ENCODE results near the gene IGSF10. TPM values are rescaled to one million over a fixed set of nuclear protein-coding genes. Genes with fewer than 3 reads are reported as not detected.

Gene IGSF10
- total RNA-seq, 4 donors from 2014 or later: 0.83 to 4.0 (median 2.8) TPM

- H3K9me3 ChIP-seq: no peaks in the 10 kb centered on the region
- H3K27ac ChIP-seq (replicated peaks in 1 of 4): no peak overlapping the region
- H3K4me1 ChIP-seq: peaks cover 0 to 4% (median 0%) of the 10 kb centered on the region in 4 donors
- no peak overlapping the region for H3K4me3 ChIP-seq
- no peaks in the 10 kb centered on the region for H3K27me3 ChIP-seq
- TF ChIP-seq EP300 (IDR thresholded peaks at IDR 0.05) (no peak), POLR2A (IDR thresholded peaks at IDR 0.05; ENCODE audit: low read depth) (no peak), POLR2AphosphoS5 (IDR thresholded peaks at IDR 0.05) (no peak)
- TF ChIP-seq, protein P1, sequence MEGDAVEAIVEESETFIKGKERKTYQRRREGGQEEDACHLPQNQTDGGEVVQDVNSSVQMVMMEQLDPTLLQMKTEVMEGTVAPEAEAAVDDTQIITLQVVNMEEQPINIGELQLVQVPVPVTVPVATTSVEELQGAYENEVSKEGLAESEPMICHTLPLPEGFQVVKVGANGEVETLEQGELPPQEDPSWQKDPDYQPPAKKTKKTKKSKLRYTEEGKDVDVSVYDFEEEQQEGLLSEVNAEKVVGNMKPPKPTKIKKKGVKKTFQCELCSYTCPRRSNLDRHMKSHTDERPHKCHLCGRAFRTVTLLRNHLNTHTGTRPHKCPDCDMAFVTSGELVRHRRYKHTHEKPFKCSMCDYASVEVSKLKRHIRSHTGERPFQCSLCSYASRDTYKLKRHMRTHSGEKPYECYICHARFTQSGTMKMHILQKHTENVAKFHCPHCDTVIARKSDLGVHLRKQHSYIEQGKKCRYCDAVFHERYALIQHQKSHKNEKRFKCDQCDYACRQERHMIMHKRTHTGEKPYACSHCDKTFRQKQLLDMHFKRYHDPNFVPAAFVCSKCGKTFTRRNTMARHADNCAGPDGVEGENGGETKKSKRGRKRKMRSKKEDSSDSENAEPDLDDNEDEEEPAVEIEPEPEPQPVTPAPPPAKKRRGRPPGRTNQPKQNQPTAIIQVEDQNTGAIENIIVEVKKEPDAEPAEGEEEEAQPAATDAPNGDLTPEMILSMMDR (IDR thresholded peaks at IDR 0.05): no peak
- H3K36me3 ChIP-seq: no peaks in the 10 kb centered on the region
- 59% methylated on average over 1 of the region's 1 CpG for WGBS
- intact Hi-C loops (cut with DNase I): no loop called here
- no peak for DNase-seq (ENCODE audit: extremely low spot score)
Observed at GRCh38 chr3:151415289-151415688, 45.6 kb downstream of the IGSF10 start.

DNA sequence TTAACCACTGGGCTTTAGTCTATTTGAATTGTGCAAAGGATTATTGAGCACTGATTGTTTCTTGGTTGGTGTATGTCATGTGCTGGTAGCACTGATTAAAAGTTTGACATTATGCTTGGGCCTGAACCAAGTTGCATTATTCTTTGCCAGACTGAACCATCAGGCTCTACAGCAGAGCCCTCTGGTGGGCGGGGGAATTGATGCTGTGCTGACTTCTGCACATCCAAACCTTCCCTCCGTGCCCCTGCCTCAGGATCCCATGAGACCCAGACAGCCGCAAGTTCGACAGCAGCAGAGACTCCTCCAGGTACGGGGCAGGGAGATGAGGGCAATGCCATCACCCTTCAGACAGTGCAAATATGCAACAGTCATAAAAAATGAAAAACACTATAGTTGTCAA, 47.9 kb downstream of the IGSF10 start:
- Histone ChIP-seq H3K9me3 (no peaks in the 10 kb centered on the region), H3K27ac (replicated peaks in 1 of 4) (no peak overlapping the region), H3K4me3 (no peak overlapping the region), H3K4me1 (peaks cover 0 to 4% (median 0%) of the 10 kb centered on the region in 4 donors), H3K27me3 (no peaks in the 10 kb centered on the region), H3K36me3 (no peaks in the 10 kb centered on the region)
- WGBS: 98% methylated on average over 5 of the region's 5 CpGs
- intact Hi-C loops (cut with DNase I): no loop called here
- DNase-seq (ENCODE audit: extremely low spot score): no peak
- TF ChIP-seq, protein P1 (IDR thresholded peaks at IDR 0.05): no peak

Small RNA genes within 50 kb of the gene (small RNA-seq; reads per million reads assigned to genes)
- gene AC117454.1: 0 reads per million in 3 donors

Other genes with a start within 250 kb of the IGSF10 start
- gene P2RY14, start 182.5 kb downstream of the IGSF10 start, total RNA-seq: 10 to 100 TPM in 3 of 4 donors, 1 to 10 TPM in 1; 3.0 to 14.2 (median 12.4) TPM
- gene GPR87, start 144.2 kb downstream of the IGSF10 start, total RNA-seq: not detected
- 1 to 10 TPM in 3 of 4 donors, under 1 TPM in 1; 0.80 to 2.0 (median 1.4) TPM for gene P2RY13, start 131.5 kb downstream of the IGSF10 start, total RNA-seq
- 1 to 10 TPM; 1.5 to 4.6 (median 2.8) TPM for gene P2RY12, start 76.3 kb downstream of the IGSF10 start, total RNA-seq